Ovary (tissue), 9 donors: ENCODE data around the gene MOGAT1. TPM values are rescaled to one million over a fixed set of nuclear protein-coding genes. Genes with fewer than 3 reads are reported as not detected.
"Not testable (repeated sequence)": the region's sequence is repeated elsewhere in the genome, so short reads cannot be mapped to it uniquely, and the experiment has no call there.

Source experiments
- DNase-seq, 5 donors: peaks; one replicate each; pipeline ENCODE4 v3.0.0-alpha.2; 2019 to 2020
- H3K27ac ChIP-seq, 2 donors: fragments of 200-600 bp; one replicate each; pipeline versions ENCODE4 v1.5.1 to v1.8.0; 2019 to 2022
- H3K27me3 ChIP-seq: fragments of 200-600 bp; one replicate; pipeline ENCODE4 v1.8.0; 2022
- H3K36me3 ChIP-seq: fragments of 200-600 bp; sonication (generic); one replicate; pipeline ENCODE4 v1.5.1; 2019
- H3K4me1 ChIP-seq: one replicate; pipeline ENCODE4 v1.8.1; 2013; ENCODE audit warnings: mild to moderate bottlenecking, moderate library complexity; ENCODE audit not compliant: insufficient read depth
- H3K4me3 ChIP-seq: fragments of 200-600 bp; sonication (generic); one replicate; pipeline ENCODE4 v1.5.1; 2017
- H3K9me3 ChIP-seq, 2 donors: fragments of 200-600 bp in 1 of 2; sonication (generic) in 1 of 2; one replicate each; pipeline versions ENCODE4 v1.5.1 to v1.8.1; 2013 to 2019; ENCODE audit warnings: mild to moderate bottlenecking in 1 of 2, moderate library complexity in 1 of 2
- EP300 ChIP-seq: sonication (generic); formaldehyde crosslinking; IDR thresholded peaks from one replicate; pipeline ENCODE4 v1.6.1; 2017; ENCODE audit warnings: antibody characterized with exemption
- POLR2A ChIP-seq: fragments of 450-650 bp; IDR thresholded peaks from one replicate; pipeline ENCODE4 v1.6.1; 2017; ENCODE audit warnings: antibody characterized with exemption, mild to moderate bottlenecking, moderate library complexity
- WGBS, 3 donors: extraction: QIAGEN DNeasy Blood & Tissue Kit in 1 of 3; methylation state at CpG; one replicate each; pipeline versions ENCODE4 v1.1.5 to v1.1.7; 2013 to 2017; 5-methylcytosine and 5-hydroxymethylcytosine counted together
- intact Hi-C, 4 donors: fragments of 100-400 bp; cut with DNase I; formaldehyde crosslinking; loops; one replicate each; pipeline versions ENCODE4 v1.11.0 to v1.15.1; 2022 to 2023
- polyA plus RNA-seq, 2 donors: library from polyadenylated mRNA; stranded (reverse); fragments of 200-250 nt in 1 of 2; fragments of 350-450 nt in 1 of 2; fragmentation: Illumina TruSeq in 1 of 2; extraction: RNeasy Lipid Tissue Mini Kit (QIAGEN cat#74804) in 1 of 2; gene quantifications; one replicate each; pipeline ENCODE4 v1.2.3, GENCODE V29; 2013 to 2014
- total RNA-seq, 7 donors: library from RNA; depleted of rRNA in 2 of 7; stranded (reverse); fragments of >200 nt in 2 of 7; fragmentation: NEBNext Ultra II Directional in 3 of 7; extraction: Animal tissue kit (Norgen Biotek cat#: 25700) in 3 of 7; gene quantifications; one replicate each; pipeline versions ENCODE4 v1.1.0 to v1.2.4, GENCODE V29; 2016 to 2023
- TF ChIP-seq, protein P1 (sequence below), 3 donors: fragments of 450-650 bp in 2 of 3; fragments of 200-600 bp in 1 of 3; IDR thresholded peaks; one replicate each; pipeline versions ENCODE4 v1.5.1 to v1.8.0; 2016 to 2022; ENCODE audit warnings: antibody characterized with exemption in 3 of 3, mild to moderate bottlenecking in 1 of 3
- donor health status: DM: no; HTN: no; CAD: no; lungs with moderate emphysema.
- donor health status: DM: no; HTN: no; CAD: no.
- donor health status: Bipolar disorder and iron deficiency.
- donor health status: DM: yes; HTN: yes; CAD: no.
- donor health status: DM: no; HTN: no; CAD: no.
- donor health status: DM: yes; HTN: yes; CAD: no.

The MOGAT1 gene
- total and polyA plus RNA-seq, 9 donors, result not detected

DNA sequence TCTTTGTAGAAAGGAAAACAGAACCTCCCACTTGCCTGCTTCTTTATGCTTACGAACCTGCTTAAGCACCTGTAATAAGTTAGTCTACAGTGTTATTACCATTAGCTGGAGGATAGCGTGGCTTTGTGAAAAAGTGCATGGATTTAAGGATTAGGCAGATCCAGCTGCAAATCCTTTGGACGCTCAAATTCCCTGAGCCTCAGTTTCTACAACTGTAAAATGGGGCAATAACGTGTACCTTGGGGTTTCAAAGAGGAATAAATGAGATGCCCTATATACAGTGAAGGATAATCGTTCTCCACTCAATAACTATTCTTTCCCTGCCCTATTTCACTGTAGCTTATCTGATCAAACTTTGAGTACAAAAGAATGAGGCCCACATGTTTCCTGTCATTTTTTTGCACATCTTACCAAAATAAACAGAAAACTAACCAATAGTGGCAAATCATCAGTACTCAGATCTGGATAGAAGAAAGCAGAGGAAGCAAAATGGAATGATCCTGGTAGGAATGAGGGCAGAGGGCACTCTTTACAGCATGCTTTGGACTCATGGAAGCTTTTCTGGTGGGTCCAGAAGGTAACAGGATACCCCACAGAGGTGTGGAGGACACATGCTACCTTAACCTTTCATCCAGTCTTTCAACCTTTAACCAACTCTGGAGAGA, 14.8 kb downstream of the MOGAT1 start:
- Histone ChIP-seq H3K27ac (no peak overlapping the region), H3K27me3 (no peaks in the 10 kb centered on the region), H3K36me3 (no peaks in the 10 kb centered on the region), H3K4me3 (no peak overlapping the region), H3K9me3 (no peaks in the 10 kb centered on the region), H3K4me1 (no peaks in the 10 kb centered on the region)
- intact Hi-C loops, result no loop called here
- WGBS, 3 donors, result 76 to 83% (median 80%) methylated on average over 5 of the region's 5 CpGs
- no peak for TF ChIP-seq EP300
- TF ChIP-seq POLR2A, result no peak
- TF ChIP-seq, protein P1, sequence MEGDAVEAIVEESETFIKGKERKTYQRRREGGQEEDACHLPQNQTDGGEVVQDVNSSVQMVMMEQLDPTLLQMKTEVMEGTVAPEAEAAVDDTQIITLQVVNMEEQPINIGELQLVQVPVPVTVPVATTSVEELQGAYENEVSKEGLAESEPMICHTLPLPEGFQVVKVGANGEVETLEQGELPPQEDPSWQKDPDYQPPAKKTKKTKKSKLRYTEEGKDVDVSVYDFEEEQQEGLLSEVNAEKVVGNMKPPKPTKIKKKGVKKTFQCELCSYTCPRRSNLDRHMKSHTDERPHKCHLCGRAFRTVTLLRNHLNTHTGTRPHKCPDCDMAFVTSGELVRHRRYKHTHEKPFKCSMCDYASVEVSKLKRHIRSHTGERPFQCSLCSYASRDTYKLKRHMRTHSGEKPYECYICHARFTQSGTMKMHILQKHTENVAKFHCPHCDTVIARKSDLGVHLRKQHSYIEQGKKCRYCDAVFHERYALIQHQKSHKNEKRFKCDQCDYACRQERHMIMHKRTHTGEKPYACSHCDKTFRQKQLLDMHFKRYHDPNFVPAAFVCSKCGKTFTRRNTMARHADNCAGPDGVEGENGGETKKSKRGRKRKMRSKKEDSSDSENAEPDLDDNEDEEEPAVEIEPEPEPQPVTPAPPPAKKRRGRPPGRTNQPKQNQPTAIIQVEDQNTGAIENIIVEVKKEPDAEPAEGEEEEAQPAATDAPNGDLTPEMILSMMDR (IDR thresholded peaks at IDR 0.05), result no peak
- no peak for DNase-seq

DNA sequence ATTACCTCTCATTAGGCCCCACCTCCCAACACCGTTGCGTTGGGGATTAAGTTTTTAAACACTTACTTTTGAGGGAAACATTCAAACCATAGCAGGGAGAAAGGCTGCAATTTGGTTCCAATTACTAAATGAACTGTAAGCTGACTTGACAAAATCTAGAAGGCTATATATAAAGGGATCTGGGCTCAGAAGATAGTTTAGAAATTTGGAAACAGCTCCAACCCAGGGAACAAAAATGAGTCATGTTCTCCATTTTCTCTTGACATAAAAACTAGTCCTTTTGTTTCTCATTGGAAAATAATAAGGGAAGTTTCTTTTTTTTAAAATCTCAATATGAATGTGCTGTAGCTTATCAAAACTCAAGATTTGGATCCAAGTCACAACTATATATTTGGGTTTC, 17.5 kb downstream of the MOGAT1 start:
- Histone ChIP-seq H3K27ac (no peak overlapping the region), H3K4me3 (no peak overlapping the region), H3K9me3 (no peaks in the 10 kb centered on the region), H3K4me1 (no peaks in the 10 kb centered on the region), H3K27me3 (no peaks in the 10 kb centered on the region), H3K36me3 (no peaks in the 10 kb centered on the region)
- no peak for DNase-seq
- TF ChIP-seq, protein P1 (IDR thresholded peaks at IDR 0.05), result no peak
- no peak for TF ChIP-seq EP300
- no peak for TF ChIP-seq POLR2A
- 27 to 41% (median 35%) methylated on average over 2 of the region's 2 CpGs for WGBS, 3 donors
- intact Hi-C loops, result no loop called here

DNA sequence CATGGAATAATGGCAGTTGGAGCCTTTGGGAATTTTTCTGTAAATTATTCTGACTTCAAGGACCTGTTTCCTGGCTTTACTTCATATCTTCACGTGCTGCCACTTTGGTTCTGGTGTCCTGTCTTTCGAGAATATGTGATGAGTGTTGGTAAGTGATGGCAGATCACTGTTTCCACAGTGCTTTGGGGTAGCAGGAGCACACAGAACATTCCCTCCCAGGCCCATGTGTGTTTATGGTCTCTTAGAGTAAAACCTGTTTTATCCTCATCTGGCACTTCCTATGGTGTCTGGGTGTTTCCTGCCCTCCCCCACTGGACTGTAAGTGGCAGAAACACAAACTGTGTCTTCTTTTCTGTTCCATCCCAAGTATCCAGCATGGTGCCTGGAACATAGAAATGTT, 17.9 kb downstream of the MOGAT1 start:
- Histone ChIP-seq H3K27ac (no peak overlapping the region), H3K9me3 (no peaks in the 10 kb centered on the region), H3K36me3 (no peaks in the 10 kb centered on the region), H3K27me3 (no peaks in the 10 kb centered on the region), H3K4me1 (no peaks in the 10 kb centered on the region), H3K4me3 (no peak overlapping the region)
- no peak for DNase-seq
- TF ChIP-seq, protein P1 (IDR thresholded peaks at IDR 0.05), result no peak
- no peak for TF ChIP-seq POLR2A
- TF ChIP-seq EP300, result no peak
- intact Hi-C loops, result no loop called here
- 61 to 69% (median 64%) methylated on average over 2 of the region's 2 CpGs for WGBS, 3 donors

DNA sequence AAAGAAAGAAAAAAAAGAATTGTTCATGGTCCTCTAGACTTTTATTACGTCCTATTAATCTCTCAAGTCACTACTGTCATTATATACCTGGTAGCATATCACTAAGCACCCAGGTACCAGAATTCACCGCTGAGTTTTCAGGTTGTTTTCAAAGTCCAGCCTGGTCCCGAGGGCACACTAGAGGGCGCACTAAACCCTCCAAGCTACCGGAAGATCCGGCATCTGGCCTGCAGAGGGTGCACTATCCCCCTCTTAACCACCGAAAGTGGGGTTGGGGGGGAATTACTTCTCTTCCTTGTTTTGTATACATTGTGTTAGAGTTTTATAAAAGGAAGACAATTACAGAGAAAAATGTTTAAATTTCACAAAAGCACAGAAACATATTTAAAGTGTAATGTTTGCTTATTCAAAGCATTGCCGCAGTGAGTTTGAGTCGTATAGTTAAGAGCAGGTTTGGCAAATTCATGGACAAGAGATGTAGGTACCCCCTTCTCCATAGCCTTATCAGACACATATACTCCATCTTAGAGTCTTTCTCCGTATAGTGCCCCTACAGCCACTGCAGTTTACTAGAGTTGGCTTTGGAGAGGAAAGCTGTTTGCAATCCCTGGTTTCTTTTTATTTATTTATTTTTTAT, 19.2 kb downstream of the MOGAT1 start:
- DNase-seq, result peak; percentile 36 to 75 (median 61)
- intact Hi-C loops, result loop anchor here in 1 of 4 donors (10.0 kb wide), 1 partner anchor 1104 kb away; no protein-coding TSS in a partner anchor
- Histone ChIP-seq H3K36me3 (no peaks in the 10 kb centered on the region), H3K27me3 (no peaks in the 10 kb centered on the region), H3K9me3 (no peaks in the 10 kb centered on the region), H3K4me3 (no peak overlapping the region), H3K4me1 (no peaks in the 10 kb centered on the region), H3K27ac (no peak overlapping the region)
- TF ChIP-seq EP300 (no peak), POLR2A (no peak)
- TF ChIP-seq, protein P1 (IDR thresholded peaks at IDR 0.05), result peak; percentile 41 to 64 (median 62)
- 26 to 31% (median 28%) methylated on average over 10 of the region's 10 CpGs for WGBS, 3 donors

GRCh38 chr2:222693413-222693812, 22.0 kb downstream of the MOGAT1 start:
- intact Hi-C loops, result loop anchor here in 1 of 4 donors (10.0 kb wide), 1 partner anchor 1101 kb away; no protein-coding TSS in a partner anchor
- WGBS, 3 donors, result 81 to 92% (median 90%) methylated on average over 5 of the region's 5 CpGs
- H3K27me3 ChIP-seq, H3K36me3 ChIP-seq, H3K9me3 ChIP-seq, H3K4me1 ChIP-seq, DNase-seq, H3K27ac ChIP-seq, H3K4me3 ChIP-seq: not testable (repeated sequence)
